Hypothalamus (tissue), 51 donors: Measurements from ENCODE around the gene NRTN.
"Not testable (repeated sequence)": the region's sequence is repeated elsewhere in the genome, so short reads cannot be mapped to it uniquely, and the experiment has no call there.

Experiments used
- DNase-seq, 51 donors: peaks; one replicate each; lab custom pipeline; 2025; lab: John Stamatoyannopoulos, UW

NRTN gene

GRCh38 chr19:5864013-5864720 is 59.3 kb downstream of the NRTN start:
- no peak for DNase-seq

- no peak for DNase-seq
Measured at GRCh38 chr19:5864725-5865486, 60.0 kb downstream of the NRTN start.

GRCh38 chr19:5865772-5866171 is 60.9 kb downstream of the NRTN start:
- DNase-seq: no peak

- DNase-seq: no peak
Measured at GRCh38 chr19:5867201-5868136, 62.6 kb downstream of the NRTN start.

DNA sequence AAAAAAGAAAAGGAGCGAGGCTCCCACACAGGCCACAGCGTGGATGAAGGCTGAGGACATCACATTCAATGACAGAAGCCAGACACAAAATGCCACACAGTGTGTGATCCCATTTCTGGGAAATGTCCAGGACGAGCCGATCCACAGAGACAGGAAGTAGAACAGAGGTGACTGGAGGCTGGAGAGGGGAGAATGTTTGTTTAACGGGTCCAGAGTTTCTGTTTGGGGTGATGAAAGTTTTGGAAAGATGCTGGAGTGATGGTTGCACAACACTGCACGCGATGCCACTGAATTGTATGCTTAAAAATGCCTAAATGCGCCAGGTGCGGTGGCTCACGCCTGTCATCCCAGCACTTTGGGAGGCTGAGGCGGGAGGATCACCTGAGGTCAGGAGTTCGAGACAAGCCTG is 66.1 kb downstream of the NRTN start:
- DNase-seq: no peak

DNA sequence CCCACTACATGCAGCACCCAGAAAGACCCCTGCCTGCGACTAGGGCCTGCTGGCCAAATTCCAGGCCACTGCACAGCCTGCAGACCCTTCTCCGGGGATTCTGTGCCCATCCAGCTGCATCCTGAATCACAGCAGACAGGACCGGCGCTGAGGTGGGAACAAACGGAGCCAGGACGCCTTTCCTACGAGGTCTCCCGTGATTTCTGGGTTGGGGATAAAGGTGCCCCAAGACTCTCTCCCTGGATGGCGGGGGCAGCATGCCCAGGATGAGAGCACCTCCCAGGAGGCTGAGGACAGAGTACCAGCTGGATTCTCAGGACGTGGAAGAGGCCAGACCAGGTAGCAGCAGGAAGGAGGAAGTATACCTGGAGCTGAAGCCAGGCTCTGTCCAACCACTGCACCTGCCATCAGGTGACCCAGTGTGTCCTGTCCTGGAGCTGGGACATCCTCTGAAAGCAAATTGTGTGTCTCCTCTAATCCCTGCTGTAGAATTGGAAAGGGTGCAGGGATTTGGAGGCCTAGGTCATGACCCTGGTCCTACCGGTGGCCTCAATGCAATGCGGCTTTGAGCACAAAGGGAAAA is 68.8 kb downstream of the NRTN start:
- no peak for DNase-seq

- DNase-seq: not testable (repeated sequence)
Measured at GRCh38 chr19:5874496-5874895, 69.6 kb downstream of the NRTN start.

DNA sequence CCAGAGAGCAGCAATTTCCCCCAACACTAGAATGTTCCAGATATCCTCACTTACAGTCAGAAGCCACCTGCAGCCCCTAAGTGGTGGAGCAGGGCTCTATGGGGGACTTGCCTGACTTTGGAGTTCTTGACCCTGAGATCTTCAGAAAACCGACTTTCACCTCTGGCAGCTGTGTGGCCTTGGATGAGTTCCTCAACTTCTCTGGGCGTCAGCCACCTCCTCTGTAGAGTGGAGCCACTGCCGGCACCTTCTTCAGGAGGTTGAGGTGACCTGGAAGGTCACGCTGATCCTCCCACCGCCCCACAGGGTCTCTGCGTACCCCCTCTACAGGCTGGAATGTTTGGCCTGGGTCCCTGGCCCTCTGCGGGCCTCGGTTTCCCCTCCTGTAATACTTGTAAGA is 72.6 kb downstream of the NRTN start:
- no peak for DNase-seq

DNA sequence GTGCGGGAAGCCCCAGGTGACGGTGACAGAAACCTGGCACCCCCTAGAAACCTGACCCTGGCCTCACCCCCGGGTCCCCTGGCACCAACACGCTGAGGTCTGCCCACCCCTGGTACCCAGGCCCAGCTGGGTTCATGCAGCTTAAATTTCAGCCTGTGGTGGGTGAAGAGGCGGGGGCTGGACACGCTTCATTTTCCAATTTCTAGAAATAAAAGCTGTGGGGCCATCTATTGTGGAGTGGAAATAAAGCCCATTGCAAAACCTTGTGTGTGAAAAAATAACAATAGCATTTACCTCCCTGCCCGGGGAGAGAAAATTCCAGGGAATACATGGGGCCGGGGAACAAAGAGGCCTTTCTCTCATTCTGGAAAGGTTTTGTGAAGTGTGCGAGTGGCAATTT is 73.0 kb downstream of the NRTN start:
- DNase-seq: no peak
